ENCODE measurements around the gene MAOA. TPM values are rescaled to one million over a fixed set of nuclear protein-coding genes. Genes with fewer than 3 reads are reported as not detected.

Gene MAOA
- total and polyA plus RNA-seq, 2 of the 13 experiments (the other 11 are each of a cell fraction or from before 2014, with no cell fraction given), result 13.4 to 14.7 TPM

DNA sequence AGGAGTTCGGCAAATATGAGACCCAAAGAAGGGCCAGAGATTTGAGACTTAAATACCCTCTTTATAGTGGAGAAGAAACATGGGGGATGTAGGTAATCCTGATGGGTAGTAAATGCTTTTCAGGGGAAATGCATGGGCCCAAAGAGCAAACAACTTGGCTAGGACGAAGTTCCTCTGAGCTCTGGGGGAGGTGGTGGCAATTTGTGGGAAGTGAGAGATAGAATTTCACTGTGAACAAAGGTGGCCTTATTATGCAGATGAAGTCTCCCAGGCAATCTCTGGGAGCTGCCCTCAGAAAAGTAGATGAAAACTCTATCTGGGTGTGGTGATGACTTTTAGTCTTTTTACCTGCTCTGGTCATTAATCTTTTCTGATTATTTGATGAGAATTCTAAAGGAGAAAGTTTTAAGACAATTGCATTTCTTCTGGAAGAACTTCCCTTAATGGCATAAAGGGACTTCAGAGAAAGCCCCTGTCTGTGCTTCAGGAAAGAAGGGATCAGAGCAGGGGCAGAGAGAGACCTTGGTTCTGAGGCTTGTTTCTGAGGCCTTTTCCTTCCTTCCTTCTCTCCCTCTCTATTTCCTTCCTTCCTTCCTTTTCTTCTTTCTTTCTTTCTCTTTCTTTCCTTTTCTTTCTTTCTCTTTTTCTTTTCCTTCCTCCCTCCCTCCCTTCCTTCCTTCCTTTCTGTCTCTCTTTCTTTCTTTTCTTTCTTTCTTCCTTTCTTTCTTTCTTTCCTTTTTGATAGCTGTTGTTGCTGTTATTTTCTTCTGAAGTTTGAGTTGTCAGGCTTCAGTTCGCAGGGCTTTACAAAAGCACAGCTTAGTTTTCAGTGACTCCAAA lies 37.5 kb upstream of the MAOA start (continued):
- TF ChIP-seq HNRNPK (IDR thresholded peaks at IDR 0.05; ENCODE audit: low read depth, low read length, poor library complexity, severe bottlenecking) (no peak), KDM4B (CRISPR knock-in tag; IDR thresholded peaks at IDR 0.05) (no peak), SOX13 (IDR thresholded peaks at IDR 0.05) (no peak), SOX13 (CRISPR knock-in tag; conservative IDR thresholded peaks at IDR 0.05 in 1 of 2, IDR thresholded peaks at IDR 0.05 in 1 of 2) (peak in 1 of 2 experiments; percentile 18; a peak in 1 of 4 replicates), ZNF839 (CRISPR knock-in tag; IDR thresholded peaks at IDR 0.05; ENCODE audit: borderline replicate concordance) (no peak), HOXA5 (CRISPR knock-in tag; IDR thresholded peaks at IDR 0.05) (no peak), ZFAT (CRISPR knock-in tag; conservative IDR thresholded peaks at IDR 0.05) (no peak), ZMYM4 (CRISPR knock-in tag; IDR thresholded peaks at IDR 0.05) (0 out of 2 replicates have a peak, but pooled peaks have one; percentile 17), HNF4A (CRISPR knock-in tag; IDR thresholded peaks at IDR 0.05) (peak; percentile 30; the same call in 1 of the 2 replicates), YY1 (IDR thresholded peaks at IDR 0.05; ENCODE audit: insufficient read depth, insufficient replicate concordance, low read depth, low read length) (no peak)
- TF ChIP-seq, protein P1, sequence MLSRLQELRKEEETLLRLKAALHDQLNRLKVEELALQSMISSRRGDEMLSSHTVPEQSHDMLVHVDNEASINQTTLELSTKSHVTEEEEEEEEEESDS (CRISPR knock-in tag; IDR thresholded peaks at IDR 0.05; ENCODE audit: borderline replicate concordance), result no peak
- TF ChIP-seq, protein P2, sequence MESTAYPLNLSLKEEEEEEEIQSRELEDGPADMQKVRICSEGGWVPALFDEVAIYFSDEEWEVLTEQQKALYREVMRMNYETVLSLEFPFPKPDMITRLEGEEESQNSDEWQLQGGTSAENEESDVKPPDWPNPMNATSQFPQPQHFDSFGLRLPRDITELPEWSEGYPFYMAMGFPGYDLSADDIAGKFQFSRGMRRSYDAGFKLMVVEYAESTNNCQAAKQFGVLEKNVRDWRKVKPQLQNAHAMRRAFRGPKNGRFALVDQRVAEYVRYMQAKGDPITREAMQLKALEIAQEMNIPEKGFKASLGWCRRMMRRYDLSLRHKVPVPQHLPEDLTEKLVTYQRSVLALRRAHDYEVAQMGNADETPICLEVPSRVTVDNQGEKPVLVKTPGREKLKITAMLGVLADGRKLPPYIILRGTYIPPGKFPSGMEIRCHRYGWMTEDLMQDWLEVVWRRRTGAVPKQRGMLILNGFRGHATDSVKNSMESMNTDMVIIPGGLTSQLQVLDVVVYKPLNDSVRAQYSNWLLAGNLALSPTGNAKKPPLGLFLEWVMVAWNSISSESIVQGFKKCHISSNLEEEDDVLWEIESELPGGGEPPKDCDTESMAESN (CRISPR knock-in tag; conservative IDR thresholded peaks at IDR 0.05), result no peak
- TF ChIP-seq, protein P3, sequence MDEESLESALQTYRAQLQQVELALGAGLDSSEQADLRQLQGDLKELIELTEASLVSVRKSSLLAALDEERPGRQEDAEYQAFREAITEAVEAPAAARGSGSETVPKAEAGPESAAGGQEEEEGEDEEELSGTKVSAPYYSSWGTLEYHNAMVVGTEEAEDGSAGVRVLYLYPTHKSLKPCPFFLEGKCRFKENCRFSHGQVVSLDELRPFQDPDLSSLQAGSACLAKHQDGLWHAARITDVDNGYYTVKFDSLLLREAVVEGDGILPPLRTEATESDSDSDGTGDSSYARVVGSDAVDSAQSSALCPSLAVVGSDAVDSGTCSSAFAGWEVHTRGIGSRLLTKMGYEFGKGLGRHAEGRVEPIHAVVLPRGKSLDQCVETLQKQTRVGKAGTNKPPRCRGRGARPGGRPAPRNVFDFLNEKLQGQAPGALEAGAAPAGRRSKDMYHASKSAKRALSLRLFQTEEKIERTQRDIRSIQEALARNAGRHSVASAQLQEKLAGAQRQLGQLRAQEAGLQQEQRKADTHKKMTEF (CRISPR knock-in tag; IDR thresholded peaks at IDR 0.05), result no peak
